SK-N-SH treated with all-trans-retinoic acid at 6 μM for 48 hours (cell line): Measurements from ENCODE around the gene HS6ST3.

Experiments
- ATAC-seq: fragments of 200-7000 bp; cut with Tn5 transposase; 3 replicates; pipeline ENCODE4 v1.9.1; 2020; ENCODE audit warnings: mild to moderate bottlenecking, moderate library complexity
- ARNTL ChIP-seq: fragments of 450-650 bp; formaldehyde crosslinking; IDR thresholded peaks from 2 replicates; pipeline ENCODE4 v1.5.0; 2020; ENCODE audit warnings: low read depth, mild to moderate bottlenecking, moderate library complexity, borderline replicate concordance
- BACH2 ChIP-seq: fragments of 250-450 bp; sonication (Bioruptor Pico); IDR thresholded peaks from 2 replicates; pipeline ENCODE4 v1.9.0; 2021; ENCODE audit warnings: mild to moderate bottlenecking, borderline replicate concordance
- CSDC2 ChIP-seq: fragments of 250-450 bp; sonication (Bioruptor Pico); IDR thresholded peaks from 2 replicates; pipeline ENCODE4 v1.5.0; 2020; ENCODE audit warnings: mild to moderate bottlenecking, moderate library complexity
- ISL1 ChIP-seq: fragments of 250-450 bp; sonication (Bioruptor Pico); IDR thresholded peaks from 2 replicates; pipeline ENCODE4 v2.1.2; 2022; ENCODE audit warnings: mild to moderate bottlenecking, moderate library complexity
- OSR1 ChIP-seq: fragments of 250-450 bp; sonication (Bioruptor Pico); IDR thresholded peaks from 2 replicates; pipeline ENCODE4 v1.8.0; 2022; ENCODE audit warnings: moderate library complexity, mild to moderate bottlenecking, inconsistent platforms
- RARB ChIP-seq: fragments of 250-450 bp; sonication (Bioruptor Pico); IDR thresholded peaks from 2 replicates; pipeline ENCODE4 v1.8.0; 2021; ENCODE audit warnings: mild to moderate bottlenecking, moderate library complexity
- SNAI2 ChIP-seq: fragments of 250-450 bp; sonication (Bioruptor Pico); IDR thresholded peaks from 2 replicates; pipeline ENCODE4 v1.5.0; 2020; ENCODE audit warnings: mild to moderate bottlenecking, moderate library complexity
- TCF4 ChIP-seq: fragments of 250-450 bp; sonication (Bioruptor Pico); IDR thresholded peaks from 2 replicates; pipeline ENCODE4 v1.8.0; 2021; ENCODE audit warnings: mild to moderate bottlenecking, moderate library complexity, borderline replicate concordance
- TOX ChIP-seq: fragments of 250-450 bp; sonication (Bioruptor Pico); IDR thresholded peaks from 2 replicates; pipeline ENCODE4 v1.8.0; 2021; ENCODE audit warnings: mild to moderate bottlenecking, moderate library complexity, borderline replicate concordance
- ZC3H10 ChIP-seq: fragments of 250-450 bp; sonication (Bioruptor Pico); IDR thresholded peaks from 2 replicates; pipeline ENCODE4 v1.5.1; 2021; ENCODE audit warnings: mild to moderate bottlenecking, moderate library complexity
- ZFP3 ChIP-seq: fragments of 250-450 bp; sonication (Bioruptor Pico); IDR thresholded peaks from 2 replicates; pipeline ENCODE4 v1.5.0; 2020; ENCODE audit warnings: mild to moderate bottlenecking, moderate library complexity
- ZNF565 ChIP-seq: fragments of 450-650 bp; formaldehyde crosslinking; conservative IDR thresholded peaks from 2 replicates; pipeline ENCODE4 v1.5.0; 2020; ENCODE audit warnings: low read depth, mild to moderate bottlenecking, moderate library complexity
- ZNF70 ChIP-seq: fragments of 450-650 bp; formaldehyde crosslinking; IDR thresholded peaks from 2 replicates; pipeline ENCODE4 v1.5.0; 2020; ENCODE audit warnings: mild to moderate bottlenecking, moderate library complexity
- ZNF8 ChIP-seq: fragments of 450-650 bp; formaldehyde crosslinking; IDR thresholded peaks from 2 replicates; pipeline ENCODE4 v1.5.0; 2020; ENCODE audit warnings: mild to moderate bottlenecking, moderate library complexity
- TF ChIP-seq, protein P1 (sequence below): fragments of 250-450 bp; sonication (Bioruptor Pico); IDR thresholded peaks from 2 replicates; pipeline ENCODE4 v1.5.0; 2020; ENCODE audit warnings: mild to moderate bottlenecking, moderate library complexity
- TF ChIP-seq, protein P2 (sequence below): fragments of 250-450 bp; sonication (Bioruptor Pico); IDR thresholded peaks from 2 replicates; pipeline ENCODE4 v1.8.0; 2020; ENCODE audit warnings: mild to moderate bottlenecking, moderate library complexity, borderline replicate concordance
- TF ChIP-seq, protein P3 (sequence below): fragments of 250-450 bp; sonication (Bioruptor Pico); IDR thresholded peaks from 2 replicates; pipeline ENCODE4 v1.5.1; 2020; ENCODE audit warnings: low read depth, mild to moderate bottlenecking, moderate library complexity
- TF ChIP-seq, protein P4 (sequence below): fragments of 250-450 bp; sonication (Bioruptor Pico); IDR thresholded peaks from 2 replicates; pipeline ENCODE4 v1.8.0; 2021; ENCODE audit warnings: low read depth, mild to moderate bottlenecking, moderate library complexity, borderline replicate concordance
- TF ChIP-seq, protein P5 (sequence below): fragments of 250-450 bp; sonication (Bioruptor Pico); IDR thresholded peaks from 2 replicates; pipeline ENCODE4 v1.5.1; 2021; ENCODE audit warnings: mild to moderate bottlenecking, moderate library complexity

Gene HS6ST3

DNA sequence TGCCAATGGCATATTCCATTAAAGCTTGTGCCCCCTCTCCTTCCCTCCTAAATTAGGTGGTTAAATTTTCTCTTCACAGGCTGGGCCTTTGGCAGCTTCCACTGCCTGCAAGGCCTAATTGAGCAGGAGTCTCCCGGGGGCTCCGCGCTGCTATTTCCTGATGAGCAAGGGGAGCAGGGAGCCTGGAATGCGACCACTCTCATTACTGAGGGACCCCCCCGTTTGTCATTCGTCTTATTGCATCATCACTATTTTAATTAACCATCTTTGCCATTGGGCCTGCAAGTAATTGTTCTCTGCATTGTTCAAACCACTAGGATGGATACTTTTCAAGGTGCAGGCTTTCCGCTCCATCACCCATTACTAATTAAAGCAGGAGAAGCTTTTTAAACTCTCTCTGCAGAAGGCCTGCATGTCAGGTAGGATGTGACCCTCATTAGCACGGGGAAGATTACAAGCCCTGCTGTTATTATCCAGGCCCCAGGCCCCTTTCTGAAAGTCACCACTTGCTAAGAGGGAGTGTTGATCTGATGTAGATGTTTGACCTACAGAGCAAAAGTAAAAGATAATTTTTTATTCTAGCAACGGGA lies 762.0 kb downstream of the HS6ST3 start:
- ATAC-seq: no peak
- TF ChIP-seq, protein P1, sequence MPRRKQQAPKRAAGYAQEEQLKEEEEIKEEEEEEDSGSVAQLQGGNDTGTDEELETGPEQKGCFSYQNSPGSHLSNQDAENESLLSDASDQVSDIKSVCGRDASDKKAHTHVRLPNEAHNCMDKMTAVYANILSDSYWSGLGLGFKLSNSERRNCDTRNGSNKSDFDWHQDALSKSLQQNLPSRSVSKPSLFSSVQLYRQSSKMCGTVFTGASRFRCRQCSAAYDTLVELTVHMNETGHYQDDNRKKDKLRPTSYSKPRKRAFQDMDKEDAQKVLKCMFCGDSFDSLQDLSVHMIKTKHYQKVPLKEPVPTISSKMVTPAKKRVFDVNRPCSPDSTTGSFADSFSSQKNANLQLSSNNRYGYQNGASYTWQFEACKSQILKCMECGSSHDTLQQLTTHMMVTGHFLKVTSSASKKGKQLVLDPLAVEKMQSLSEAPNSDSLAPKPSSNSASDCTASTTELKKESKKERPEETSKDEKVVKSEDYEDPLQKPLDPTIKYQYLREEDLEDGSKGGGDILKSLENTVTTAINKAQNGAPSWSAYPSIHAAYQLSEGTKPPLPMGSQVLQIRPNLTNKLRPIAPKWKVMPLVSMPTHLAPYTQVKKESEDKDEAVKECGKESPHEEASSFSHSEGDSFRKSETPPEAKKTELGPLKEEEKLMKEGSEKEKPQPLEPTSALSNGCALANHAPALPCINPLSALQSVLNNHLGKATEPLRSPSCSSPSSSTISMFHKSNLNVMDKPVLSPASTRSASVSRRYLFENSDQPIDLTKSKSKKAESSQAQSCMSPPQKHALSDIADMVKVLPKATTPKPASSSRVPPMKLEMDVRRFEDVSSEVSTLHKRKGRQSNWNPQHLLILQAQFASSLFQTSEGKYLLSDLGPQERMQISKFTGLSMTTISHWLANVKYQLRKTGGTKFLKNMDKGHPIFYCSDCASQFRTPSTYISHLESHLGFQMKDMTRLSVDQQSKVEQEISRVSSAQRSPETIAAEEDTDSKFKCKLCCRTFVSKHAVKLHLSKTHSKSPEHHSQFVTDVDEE (CRISPR knock-in tag): no peak
- TF ChIP-seq TOX (CRISPR knock-in tag) (no peak), ZNF70 (CRISPR knock-in tag) (no peak), ISL1 (CRISPR knock-in tag) (no peak), ARNTL (CRISPR knock-in tag) (no peak), ZC3H10 (CRISPR knock-in tag) (no peak), OSR1 (no peak), BACH2 (CRISPR knock-in tag) (no peak), ZNF565 (CRISPR knock-in tag) (no peak), ZNF8 (CRISPR knock-in tag) (no peak), ZFP3 (CRISPR knock-in tag) (no peak), SNAI2 (CRISPR knock-in tag) (no peak), CSDC2 (no peak), TCF4 (CRISPR knock-in tag) (no peak)
- TF ChIP-seq, protein P2, sequence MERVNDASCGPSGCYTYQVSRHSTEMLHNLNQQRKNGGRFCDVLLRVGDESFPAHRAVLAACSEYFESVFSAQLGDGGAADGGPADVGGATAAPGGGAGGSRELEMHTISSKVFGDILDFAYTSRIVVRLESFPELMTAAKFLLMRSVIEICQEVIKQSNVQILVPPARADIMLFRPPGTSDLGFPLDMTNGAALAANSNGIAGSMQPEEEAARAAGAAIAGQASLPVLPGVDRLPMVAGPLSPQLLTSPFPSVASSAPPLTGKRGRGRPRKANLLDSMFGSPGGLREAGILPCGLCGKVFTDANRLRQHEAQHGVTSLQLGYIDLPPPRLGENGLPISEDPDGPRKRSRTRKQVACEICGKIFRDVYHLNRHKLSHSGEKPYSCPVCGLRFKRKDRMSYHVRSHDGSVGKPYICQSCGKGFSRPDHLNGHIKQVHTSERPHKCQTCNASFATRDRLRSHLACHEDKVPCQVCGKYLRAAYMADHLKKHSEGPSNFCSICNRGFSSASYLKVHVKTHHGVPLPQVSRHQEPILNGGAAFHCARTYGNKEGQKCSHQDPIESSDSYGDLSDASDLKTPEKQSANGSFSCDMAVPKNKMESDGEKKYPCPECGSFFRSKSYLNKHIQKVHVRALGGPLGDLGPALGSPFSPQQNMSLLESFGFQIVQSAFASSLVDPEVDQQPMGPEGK (CRISPR knock-in tag): no peak
- TF ChIP-seq, protein P3, sequence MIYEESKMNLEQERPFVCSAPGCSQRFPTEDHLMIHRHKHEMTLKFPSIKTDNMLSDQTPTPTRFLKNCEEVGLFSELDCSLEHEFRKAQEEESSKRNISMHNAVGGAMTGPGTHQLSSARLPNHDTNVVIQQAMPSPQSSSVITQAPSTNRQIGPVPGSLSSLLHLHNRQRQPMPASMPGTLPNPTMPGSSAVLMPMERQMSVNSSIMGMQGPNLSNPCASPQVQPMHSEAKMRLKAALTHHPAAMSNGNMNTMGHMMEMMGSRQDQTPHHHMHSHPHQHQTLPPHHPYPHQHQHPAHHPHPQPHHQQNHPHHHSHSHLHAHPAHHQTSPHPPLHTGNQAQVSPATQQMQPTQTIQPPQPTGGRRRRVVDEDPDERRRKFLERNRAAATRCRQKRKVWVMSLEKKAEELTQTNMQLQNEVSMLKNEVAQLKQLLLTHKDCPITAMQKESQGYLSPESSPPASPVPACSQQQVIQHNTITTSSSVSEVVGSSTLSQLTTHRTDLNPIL: no peak
- TF ChIP-seq, protein P4, sequence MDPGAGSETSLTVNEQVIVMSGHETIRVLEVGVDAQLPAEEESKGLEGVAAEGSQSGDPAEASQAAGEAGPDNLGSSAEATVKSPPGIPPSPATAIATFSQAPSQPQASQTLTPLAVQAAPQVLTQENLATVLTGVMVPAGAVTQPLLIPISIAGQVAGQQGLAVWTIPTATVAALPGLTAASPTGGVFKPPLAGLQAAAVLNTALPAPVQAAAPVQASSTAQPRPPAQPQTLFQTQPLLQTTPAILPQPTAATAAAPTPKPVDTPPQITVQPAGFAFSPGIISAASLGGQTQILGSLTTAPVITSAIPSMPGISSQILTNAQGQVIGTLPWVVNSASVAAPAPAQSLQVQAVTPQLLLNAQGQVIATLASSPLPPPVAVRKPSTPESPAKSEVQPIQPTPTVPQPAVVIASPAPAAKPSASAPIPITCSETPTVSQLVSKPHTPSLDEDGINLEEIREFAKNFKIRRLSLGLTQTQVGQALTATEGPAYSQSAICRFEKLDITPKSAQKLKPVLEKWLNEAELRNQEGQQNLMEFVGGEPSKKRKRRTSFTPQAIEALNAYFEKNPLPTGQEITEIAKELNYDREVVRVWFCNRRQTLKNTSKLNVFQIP (CRISPR knock-in tag): no peak
- TF ChIP-seq, protein P5, sequence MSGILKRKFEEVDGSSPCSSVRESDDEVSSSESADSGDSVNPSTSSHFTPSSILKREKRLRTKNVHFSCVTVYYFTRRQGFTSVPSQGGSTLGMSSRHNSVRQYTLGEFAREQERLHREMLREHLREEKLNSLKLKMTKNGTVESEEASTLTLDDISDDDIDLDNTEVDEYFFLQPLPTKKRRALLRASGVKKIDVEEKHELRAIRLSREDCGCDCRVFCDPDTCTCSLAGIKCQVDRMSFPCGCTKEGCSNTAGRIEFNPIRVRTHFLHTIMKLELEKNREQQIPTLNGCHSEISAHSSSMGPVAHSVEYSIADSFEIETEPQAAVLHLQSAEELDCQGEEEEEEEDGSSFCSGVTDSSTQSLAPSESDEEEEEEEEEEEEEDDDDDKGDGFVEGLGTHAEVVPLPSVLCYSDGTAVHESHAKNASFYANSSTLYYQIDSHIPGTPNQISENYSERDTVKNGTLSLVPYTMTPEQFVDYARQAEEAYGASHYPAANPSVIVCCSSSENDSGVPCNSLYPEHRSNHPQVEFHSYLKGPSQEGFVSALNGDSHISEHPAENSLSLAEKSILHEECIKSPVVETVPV (CRISPR knock-in tag): no peak

DNA sequence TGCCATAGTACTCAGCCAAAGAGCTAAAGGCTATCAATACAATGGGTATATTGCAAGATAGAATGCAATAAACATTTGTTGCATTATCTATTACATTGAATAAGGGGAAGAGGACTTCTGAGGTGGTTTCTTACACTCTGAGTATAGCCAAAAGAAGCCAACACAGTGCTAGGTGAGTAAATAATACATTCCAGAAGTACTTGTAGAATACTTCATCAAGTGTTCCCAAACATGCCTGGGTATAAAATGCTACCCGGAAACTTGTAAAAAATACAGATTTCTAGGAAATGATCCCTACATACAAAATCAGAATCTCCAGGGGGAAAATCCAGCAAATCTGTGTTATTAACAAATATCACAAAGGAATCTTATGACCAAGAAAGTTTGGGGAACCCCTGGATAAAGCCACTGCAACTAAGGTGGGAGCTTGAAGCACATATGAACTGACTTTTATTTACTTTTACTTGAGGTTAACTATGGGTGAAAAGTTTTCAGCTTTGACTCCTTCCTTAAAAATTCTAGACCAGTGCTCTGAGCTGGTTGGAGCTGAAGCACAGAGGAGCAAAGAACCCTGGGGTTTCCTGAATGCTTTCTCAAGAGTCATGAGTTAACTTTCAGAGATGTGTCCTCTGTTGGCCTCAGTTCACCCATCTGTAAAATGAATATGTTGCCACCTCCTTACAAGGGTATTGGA lies 768.4 kb downstream of the HS6ST3 start:
- no peak for ATAC-seq
- TF ChIP-seq RARB (CRISPR knock-in tag) (no peak), ZNF70 (CRISPR knock-in tag) (no peak), ZNF8 (CRISPR knock-in tag) (no peak), ZNF565 (CRISPR knock-in tag) (no peak), TOX (CRISPR knock-in tag) (no peak)

DNA sequence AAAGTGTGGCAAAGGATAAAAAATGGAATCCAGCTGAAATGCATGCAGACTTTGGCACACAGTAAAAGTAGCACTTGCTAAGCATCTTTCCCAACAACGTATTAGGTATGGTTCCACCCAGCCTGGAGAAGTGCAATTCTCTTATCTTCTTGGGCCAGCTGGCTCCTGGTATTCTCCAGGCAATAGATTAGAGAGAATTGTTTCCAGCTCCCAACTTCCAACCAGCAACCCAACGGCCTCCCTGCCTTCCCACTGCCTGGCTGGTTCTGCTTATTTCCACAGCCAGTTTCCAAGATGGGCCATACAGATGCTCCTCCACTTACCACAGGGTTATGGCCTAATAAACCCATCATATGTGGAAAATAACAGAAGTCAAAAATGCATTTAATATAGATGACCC lies 771.0 kb downstream of the HS6ST3 start:
- no peak for ATAC-seq
- TF ChIP-seq ARNTL (CRISPR knock-in tag): no peak
- TF ChIP-seq ZFP3 (CRISPR knock-in tag): no peak
- no peak for TF ChIP-seq SNAI2 (CRISPR knock-in tag)
- TF ChIP-seq ZC3H10 (CRISPR knock-in tag): no peak
